Measurements from ENCODE around the gene OSBP2.

GRCh38 chr22:30930228-30930627 is 235.6 kb downstream of the OSBP2 start:
- TF ChIP-seq, protein P1, sequence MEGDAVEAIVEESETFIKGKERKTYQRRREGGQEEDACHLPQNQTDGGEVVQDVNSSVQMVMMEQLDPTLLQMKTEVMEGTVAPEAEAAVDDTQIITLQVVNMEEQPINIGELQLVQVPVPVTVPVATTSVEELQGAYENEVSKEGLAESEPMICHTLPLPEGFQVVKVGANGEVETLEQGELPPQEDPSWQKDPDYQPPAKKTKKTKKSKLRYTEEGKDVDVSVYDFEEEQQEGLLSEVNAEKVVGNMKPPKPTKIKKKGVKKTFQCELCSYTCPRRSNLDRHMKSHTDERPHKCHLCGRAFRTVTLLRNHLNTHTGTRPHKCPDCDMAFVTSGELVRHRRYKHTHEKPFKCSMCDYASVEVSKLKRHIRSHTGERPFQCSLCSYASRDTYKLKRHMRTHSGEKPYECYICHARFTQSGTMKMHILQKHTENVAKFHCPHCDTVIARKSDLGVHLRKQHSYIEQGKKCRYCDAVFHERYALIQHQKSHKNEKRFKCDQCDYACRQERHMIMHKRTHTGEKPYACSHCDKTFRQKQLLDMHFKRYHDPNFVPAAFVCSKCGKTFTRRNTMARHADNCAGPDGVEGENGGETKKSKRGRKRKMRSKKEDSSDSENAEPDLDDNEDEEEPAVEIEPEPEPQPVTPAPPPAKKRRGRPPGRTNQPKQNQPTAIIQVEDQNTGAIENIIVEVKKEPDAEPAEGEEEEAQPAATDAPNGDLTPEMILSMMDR (IDR thresholded peaks at IDR 0.05) = no peak
- TF ChIP-seq SMC3 (IDR thresholded peaks at IDR 0.05) (no peak), REST (IDR thresholded peaks at IDR 0.05) (no peak), ESRRA (IDR thresholded peaks at IDR 0.05; ENCODE audit: borderline replicate concordance, low read length) (no peak), HMGXB4 (CRISPR knock-in tag; IDR thresholded peaks at IDR 0.05; ENCODE audit: borderline replicate concordance) (no peak), RAD21 (conservative IDR thresholded peaks at IDR 0.05 in 1 of 2, IDR thresholded peaks at IDR 0.05 in 1 of 2) (no peak), MAZ (IDR thresholded peaks at IDR 0.05; ENCODE audit: borderline replicate concordance, low read depth, low read length) (no peak), CEBPB (IDR thresholded peaks at IDR 0.05) (no peak)

Data from A549 (cell line).